Smooth muscle cell (in vitro differentiated cells): Measurements from ENCODE around the gene FANCC. TPM values are rescaled to one million over a fixed set of nuclear protein-coding genes. Genes with fewer than 3 reads are reported as not detected.

ENCODE experiments used
- DNase-seq: peaks from one replicate; lab custom pipeline; 2025; ENCODE audit not compliant: unreplicated experiment; lab: John Stamatoyannopoulos, UW
- H2AFZ ChIP-seq: fragments of 200-600 bp; sonication (generic); 2 replicates; pipeline ENCODE4 v1.6.0; 2016; ENCODE audit warnings: antibody characterized with exemption, low read depth, mild to moderate bottlenecking
- H3F3A ChIP-seq: fragments of 200-600 bp; sonication (generic); 2 replicates; pipeline ENCODE4 v1.6.0; 2017; ENCODE audit warnings: antibody characterized with exemption, low read depth
- H3K27ac ChIP-seq: fragments of 200-600 bp; sonication (generic); 2 replicates; pipeline ENCODE4 v1.5.1; 2016; ENCODE audit warnings: low read depth, mild to moderate bottlenecking
- H3K27me3 ChIP-seq: fragments of 200-600 bp; sonication (generic); 2 replicates; pipeline ENCODE4 v1.6.1; 2016; ENCODE audit warnings: low read depth, mild to moderate bottlenecking
- H3K36me3 ChIP-seq: fragments of 200-600 bp; sonication (generic); 2 replicates; pipeline ENCODE4 v1.5.1; 2016; ENCODE audit warnings: low read depth
- H3K4me1 ChIP-seq: fragments of 200-600 bp; sonication (generic); 2 replicates; pipeline ENCODE4 v1.5.1; 2016; ENCODE audit warnings: low read depth
- H3K4me2 ChIP-seq: fragments of 200-600 bp; sonication (generic); 2 replicates; pipeline ENCODE4 v1.6.0; 2016; ENCODE audit warnings: mild to moderate bottlenecking
- H3K4me3 ChIP-seq: fragments of 200-600 bp; sonication (generic); 2 replicates; pipeline ENCODE4 v1.5.1; 2016; ENCODE audit warnings: mild to moderate bottlenecking
- H3K79me2 ChIP-seq: fragments of 200-600 bp; sonication (generic); 2 replicates; pipeline ENCODE4 v1.6.0; 2016; ENCODE audit warnings: low read depth, mild to moderate bottlenecking
- H3K9ac ChIP-seq: fragments of 200-600 bp; sonication (generic); 2 replicates; pipeline ENCODE4 v1.6.0; 2016; ENCODE audit warnings: low read depth
- H3K9me3 ChIP-seq: fragments of 200-600 bp; sonication (generic); replicated peaks from 2 replicates; pipeline ENCODE4 v1.5.1; 2016; ENCODE audit warnings: low read depth
- H4K20me1 ChIP-seq: fragments of 200-600 bp; sonication (generic); 2 replicates; pipeline ENCODE4 v1.6.0; 2016; ENCODE audit warnings: low read depth
- WGBS: methylation state at CpG from one replicate; pipeline ENCODE4 v1.1.7; 2016; ENCODE audit warnings: low lambda C conversion rate; 5-methylcytosine and 5-hydroxymethylcytosine counted together
- polyA plus RNA-seq: library from polyadenylated mRNA; unstranded; fragments of >200 nt; fragmentation: Nextera tagmentation; extraction: Ambion mirVana; gene quantifications from 2 replicates; pipeline ENCODE4 v1.2.1, GENCODE V29; 2016
- total RNA-seq: library from RNA; depleted of rRNA; stranded (reverse); fragments of >200 nt; gene quantifications from 2 replicates; pipeline ENCODE4 v1.2.3, GENCODE V29; 2014
- TF ChIP-seq, protein P1 (sequence below): fragments of 200-600 bp; sonication (generic); IDR thresholded peaks from 2 replicates; pipeline ENCODE4 v1.5.1; 2017; ENCODE audit warnings: borderline replicate concordance, mild to moderate bottlenecking, antibody characterized with exemption; ENCODE audit not compliant: insufficient read depth, poor library complexity, severe bottlenecking

Gene FANCC
- total and polyA plus RNA-seq, 2 experiments from 2014 or later: 11.0 to 11.2 TPM

DNA sequence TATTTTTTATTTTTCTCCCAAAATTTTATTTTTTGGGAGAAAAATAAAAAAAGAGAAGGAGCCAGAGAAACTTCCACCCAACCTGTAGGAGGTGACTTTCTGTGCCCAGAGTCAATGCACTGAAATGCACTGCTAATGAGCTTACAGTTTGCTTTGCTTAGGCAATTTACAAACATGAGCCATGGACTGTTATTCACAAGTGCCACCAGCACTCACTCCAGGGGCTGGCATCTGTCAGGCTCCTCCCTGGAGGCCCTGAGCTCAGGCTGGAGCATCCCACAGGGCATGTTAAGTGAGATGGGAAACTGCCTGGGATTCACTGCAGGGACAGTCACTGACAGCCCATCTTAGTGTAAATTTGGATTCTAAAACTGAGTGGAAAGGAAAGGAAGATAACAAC, 74.9 kb downstream of the FANCC start:
- TF ChIP-seq, protein P1, sequence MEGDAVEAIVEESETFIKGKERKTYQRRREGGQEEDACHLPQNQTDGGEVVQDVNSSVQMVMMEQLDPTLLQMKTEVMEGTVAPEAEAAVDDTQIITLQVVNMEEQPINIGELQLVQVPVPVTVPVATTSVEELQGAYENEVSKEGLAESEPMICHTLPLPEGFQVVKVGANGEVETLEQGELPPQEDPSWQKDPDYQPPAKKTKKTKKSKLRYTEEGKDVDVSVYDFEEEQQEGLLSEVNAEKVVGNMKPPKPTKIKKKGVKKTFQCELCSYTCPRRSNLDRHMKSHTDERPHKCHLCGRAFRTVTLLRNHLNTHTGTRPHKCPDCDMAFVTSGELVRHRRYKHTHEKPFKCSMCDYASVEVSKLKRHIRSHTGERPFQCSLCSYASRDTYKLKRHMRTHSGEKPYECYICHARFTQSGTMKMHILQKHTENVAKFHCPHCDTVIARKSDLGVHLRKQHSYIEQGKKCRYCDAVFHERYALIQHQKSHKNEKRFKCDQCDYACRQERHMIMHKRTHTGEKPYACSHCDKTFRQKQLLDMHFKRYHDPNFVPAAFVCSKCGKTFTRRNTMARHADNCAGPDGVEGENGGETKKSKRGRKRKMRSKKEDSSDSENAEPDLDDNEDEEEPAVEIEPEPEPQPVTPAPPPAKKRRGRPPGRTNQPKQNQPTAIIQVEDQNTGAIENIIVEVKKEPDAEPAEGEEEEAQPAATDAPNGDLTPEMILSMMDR: no peak
- H3K9ac ChIP-seq: no peak overlapping the region

DNA sequence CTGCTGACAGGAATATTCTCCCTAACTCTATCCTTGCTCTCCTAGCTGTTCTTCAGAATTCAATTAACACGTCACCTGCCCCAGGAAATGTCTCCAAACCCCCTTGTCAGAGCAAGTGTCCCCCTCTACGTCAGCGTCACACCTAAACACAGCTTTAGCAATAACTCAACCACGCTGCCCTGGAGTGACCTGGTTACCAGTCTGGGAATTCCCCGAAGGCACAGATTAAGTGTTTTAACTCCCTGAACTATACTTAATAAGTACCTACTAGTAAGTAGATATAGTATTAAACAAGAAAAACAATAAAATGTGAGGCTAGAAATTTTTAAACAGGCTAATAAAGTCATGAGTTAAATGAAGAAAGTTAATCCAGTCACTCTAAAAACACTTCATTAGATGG, 78.4 kb downstream of the FANCC start:
- Histone ChIP-seq H3K4me3 (no peak overlapping the region), H3K9me3 (no peaks in the 10 kb centered on the region), H3K4me2 (no peak overlapping the region), H3K4me1 (no peaks in the 10 kb centered on the region), H3K36me3 (peaks cover 4% of the 10 kb centered on the region), H3K79me2 (no peaks in the 10 kb centered on the region), H3K9ac (no peak overlapping the region), H3F3A (no peaks in the 10 kb centered on the region), H4K20me1 (no peaks in the 10 kb centered on the region), H2AFZ (no peak overlapping the region), H3K27ac (no peak overlapping the region), H3K27me3 (no peaks in the 10 kb centered on the region)
- TF ChIP-seq, protein P1: no peak
- WGBS: 97% methylated on average over 5 of the region's 5 CpGs
- no peak for DNase-seq

More for the DNA sequence above, 74.9 kb downstream of the FANCC start:
- Histone ChIP-seq H3K27ac (no peak overlapping the region), H3K4me2 (no peak overlapping the region), H3K4me1 (no peaks in the 10 kb centered on the region), H3K4me3 (no peak overlapping the region), H2AFZ (no peak overlapping the region), H3K36me3 (peaks cover 4% of the 10 kb centered on the region), H3F3A (no peaks in the 10 kb centered on the region), H3K9me3 (no peaks in the 10 kb centered on the region), H3K79me2 (no peaks in the 10 kb centered on the region), H4K20me1 (no peaks in the 10 kb centered on the region), H3K27me3 (no peaks in the 10 kb centered on the region)
- no peak for DNase-seq

DNA sequence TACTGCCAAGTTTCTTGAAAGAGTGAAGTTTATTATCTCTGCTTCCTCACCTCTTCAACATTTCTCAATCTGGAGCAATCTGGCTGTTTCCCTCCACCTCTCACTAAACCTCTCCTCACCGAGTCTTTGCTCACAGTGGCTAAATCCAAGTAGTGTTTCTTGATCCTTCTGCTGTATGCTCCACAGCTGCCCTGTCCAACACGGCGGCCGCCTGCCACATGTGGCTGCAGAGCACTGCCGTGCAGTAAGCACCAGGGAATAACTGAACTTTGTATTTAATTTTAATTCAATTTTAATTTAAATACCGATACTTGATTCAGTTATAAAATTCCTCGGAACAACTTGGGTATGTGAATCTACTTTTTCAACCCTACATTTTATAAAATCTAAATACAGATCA, 80.2 kb downstream of the FANCC start:
- no peak overlapping the region for H3K4me2 ChIP-seq
- no peaks in the 10 kb centered on the region for H3K27me3 ChIP-seq
- DNase-seq: no peak
- peaks cover 4% of the 10 kb centered on the region for H3K36me3 ChIP-seq
- H2AFZ ChIP-seq: no peak overlapping the region
- H3K27ac ChIP-seq: no peak overlapping the region
- no peaks in the 10 kb centered on the region for H3F3A ChIP-seq
- WGBS: 97% methylated on average over 7 of the region's 7 CpGs
- no peaks in the 10 kb centered on the region for H3K9me3 ChIP-seq
- no peaks in the 10 kb centered on the region for H4K20me1 ChIP-seq
- H3K79me2 ChIP-seq: no peaks in the 10 kb centered on the region
- TF ChIP-seq, protein P1: no peak
- no peaks in the 10 kb centered on the region for H3K4me1 ChIP-seq
- no peak overlapping the region for H3K9ac ChIP-seq
- H3K4me3 ChIP-seq: no peak overlapping the region

DNA sequence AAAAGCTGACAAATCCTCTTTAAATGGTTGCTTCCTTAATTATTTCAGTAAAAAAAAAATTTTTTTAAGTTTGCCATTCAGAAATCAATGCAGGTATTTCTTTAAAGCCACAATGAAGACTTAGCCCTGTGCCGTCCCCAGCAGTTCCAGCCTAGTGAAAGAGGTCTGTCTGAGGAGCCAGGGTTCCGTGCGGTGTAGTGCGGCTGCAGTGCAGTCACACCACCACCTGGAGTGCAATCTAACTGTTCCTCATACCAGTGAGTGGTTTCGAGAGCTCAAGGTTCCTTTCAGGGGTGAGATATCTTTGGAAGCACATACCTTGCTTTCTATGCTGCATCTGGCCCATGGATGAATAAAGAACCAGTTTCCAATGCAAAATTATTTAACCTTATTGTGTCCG, 87.5 kb downstream of the FANCC start:
- Histone ChIP-seq H3K9ac (no peak overlapping the region), H3K4me3 (no peak overlapping the region), H3K4me1 (no peaks in the 10 kb centered on the region), H3K79me2 (no peaks in the 10 kb centered on the region), H3K27me3 (no peaks in the 10 kb centered on the region), H4K20me1 (no peaks in the 10 kb centered on the region), H3K27ac (no peak overlapping the region), H2AFZ (no peak overlapping the region), H3K36me3 (no peaks in the 10 kb centered on the region), H3F3A (no peaks in the 10 kb centered on the region), H3K4me2 (no peak overlapping the region), H3K9me3 (no peaks in the 10 kb centered on the region)
- TF ChIP-seq, protein P1: no peak
- 97% methylated on average over 6 of the region's 6 CpGs for WGBS
- no peak for DNase-seq
